Measurements from ENCODE around the gene SIN3A.
A peak's percentile ranks its signal among the peaks of the same experiment; 100 is the strongest.
"Not testable (repeated sequence)": the region's sequence is repeated elsewhere in the genome, so short reads cannot be mapped to it uniquely, and the experiment has no call there.

SIN3A gene

GRCh38 chr15:75451674-75452363 is at the start of gene SIN3A:
Gene SIN3A (minus strand): TSS chr15:75451690. CDS start chr15:75430375, 21,315 bp downstream.
- peak; percentile 99 for DNase-seq

GRCh38 chr15:75493732-75494131 is 42.2 kb upstream of the SIN3A start:
- no peak for DNase-seq

GRCh38 chr15:75483961-75484360 is 32.5 kb upstream of the SIN3A start:
- DNase-seq, result no peak

GRCh38 chr15:75483556-75483955 is 32.1 kb upstream of the SIN3A start:
- not testable (repeated sequence) for DNase-seq

GRCh38 chr15:75483106-75483505 is 31.6 kb upstream of the SIN3A start:
- DNase-seq, result no peak

GRCh38 chr15:75480463-75480862 is 29.0 kb upstream of the SIN3A start:
- DNase-seq, result not testable (repeated sequence)

- DNase-seq, result no peak
Measured at GRCh38 chr15:75479670-75480069, 28.2 kb upstream of the SIN3A start.

- DNase-seq, result not testable (repeated sequence)
Measured at GRCh38 chr15:75477094-75477493, 25.6 kb upstream of the SIN3A start.

- no peak for DNase-seq
Measured at GRCh38 chr15:75468913-75469598, 17.6 kb upstream of the SIN3A start.

- no peak for DNase-seq
Measured at GRCh38 chr15:75460646-75461045, 9.2 kb upstream of the SIN3A start.

GRCh38 chr15:75459581-75459980 is 8.1 kb upstream of the SIN3A start:
- no peak for DNase-seq

GRCh38 chr15:75456710-75457109 is 5.2 kb upstream of the SIN3A start:
- DNase-seq, result no peak

- DNase-seq, result no peak
Measured at GRCh38 chr15:75455982-75456531, 4.6 kb upstream of the SIN3A start.

- DNase-seq, result peak; percentile 87
Measured at GRCh38 chr15:75455424-75455981, 4.0 kb upstream of the SIN3A start.

- DNase-seq, result peak; percentile 78
Measured at GRCh38 chr15:75454471-75455378, 3.2 kb upstream of the SIN3A start.

GRCh38 chr15:75453703-75454470 is 2.4 kb upstream of the SIN3A start:
- peak; percentile 93 for DNase-seq

GRCh38 chr15:75452865-75453702 is 1.6 kb upstream of the SIN3A start:
- DNase-seq, result peak; percentile 74

GRCh38 chr15:75452364-75452864 is 924 bp upstream of the SIN3A start:
- peak; percentile 65 for DNase-seq

GRCh38 chr15:75451202-75451673 is 252 bp downstream of the SIN3A start:
- DNase-seq, result no peak

All from stimulated activated CD4-positive, alpha-beta T cell treated with anti-CD3 and anti-CD28 coated beads, Interleukin-12 subunit alpha, Interleukin-12 subunit beta, amount 100 ng/mL, for 4 hours (primary cell).